ENCODE data around the gene PRRT1. TPM values are rescaled to one million over a fixed set of nuclear protein-coding genes. Genes with fewer than 3 reads are reported as not detected.

PRRT1 gene
- total RNA-seq, 1 donor = 0.42 TPM

- Histone ChIP-seq H3K4me1 (ENCODE audit: insufficient read depth, low read length) (peaks cover 35% of the 10 kb centered on the region), H3K4me3 (ENCODE audit: low read length) (no peak overlapping the region), H3K9me3 (ENCODE audit: low read depth, low read length) (no peaks in the 10 kb centered on the region), H3K27me3 (ENCODE audit: insufficient read depth, low read length) (no peaks in the 10 kb centered on the region)
Measured at GRCh38 chr6:32131439-32131948, 20.2 kb downstream of the PRRT1 start.

- H3K4me1 ChIP-seq (ENCODE audit: insufficient read depth, low read length) = peaks cover 38% of the 10 kb centered on the region
- H3K4me3 ChIP-seq (ENCODE audit: low read length) = peak overlapping the region; percentile 52
- H3K27me3 ChIP-seq (ENCODE audit: insufficient read depth, low read length) = no peaks in the 10 kb centered on the region
- no peaks in the 10 kb centered on the region for H3K9me3 ChIP-seq (ENCODE audit: low read depth, low read length)
Measured at GRCh38 chr6:32129297-32130088, 22.2 kb downstream of the PRRT1 start.

- H3K4me1 ChIP-seq (ENCODE audit: insufficient read depth, low read length) = peaks cover 38% of the 10 kb centered on the region
- H3K9me3 ChIP-seq (ENCODE audit: low read depth, low read length) = no peaks in the 10 kb centered on the region
- H3K4me3 ChIP-seq (ENCODE audit: low read length) = no peak overlapping the region
Measured at GRCh38 chr6:32128751-32129296, 22.9 kb downstream of the PRRT1 start.

GRCh38 chr6:32127717-32128592, 23.8 kb downstream of the PRRT1 start, which contains the start of gene ATF6B:
Gene ATF6B (minus strand): TSS chr6:32128246. CDS start chr6:32128207, 39 bp downstream.
- H3K4me3 ChIP-seq (ENCODE audit: low read length) = peak within 1 kb of the TSS; percentile 99
- H3K9me3 ChIP-seq (ENCODE audit: low read depth, low read length) = no peaks in the 10 kb centered on the region
- H3K4me1 ChIP-seq (ENCODE audit: insufficient read depth, low read length) = peaks cover 38% of the 10 kb centered on the region
- H3K27me3 ChIP-seq (ENCODE audit: insufficient read depth, low read length) = no peaks in the 10 kb centered on the region

More at GRCh38 chr6:32128751-32129296, 22.9 kb downstream of the PRRT1 start:
- no peaks in the 10 kb centered on the region for H3K27me3 ChIP-seq (ENCODE audit: insufficient read depth, low read length)

- H3K27me3 ChIP-seq (ENCODE audit: insufficient read depth, low read length) = no peaks in the 10 kb centered on the region
- H3K9me3 ChIP-seq (ENCODE audit: low read depth, low read length) = no peaks in the 10 kb centered on the region
- H3K4me3 ChIP-seq (ENCODE audit: low read length) = peak overlapping the region; percentile 99
- peaks cover 38% of the 10 kb centered on the region for H3K4me1 ChIP-seq (ENCODE audit: insufficient read depth, low read length)
Measured at GRCh38 chr6:32127409-32127716, 24.4 kb downstream of the PRRT1 start.

- peak overlapping the region; percentile 99 for H3K4me3 ChIP-seq (ENCODE audit: low read length)
- H3K27me3 ChIP-seq (ENCODE audit: insufficient read depth, low read length) = no peaks in the 10 kb centered on the region
- H3K9me3 ChIP-seq (ENCODE audit: low read depth, low read length) = no peaks in the 10 kb centered on the region
- H3K4me1 ChIP-seq (ENCODE audit: insufficient read depth, low read length) = peaks cover 38% of the 10 kb centered on the region
Measured at GRCh38 chr6:32126880-32127279, 24.9 kb downstream of the PRRT1 start.

GRCh38 chr6:32123681-32124080, 28.1 kb downstream of the PRRT1 start:
- Histone ChIP-seq H3K27me3 (ENCODE audit: insufficient read depth, low read length) (no peaks in the 10 kb centered on the region), H3K9me3 (ENCODE audit: low read depth, low read length) (no peaks in the 10 kb centered on the region), H3K4me3 (ENCODE audit: low read length) (no peak overlapping the region), H3K4me1 (ENCODE audit: insufficient read depth, low read length) (peaks cover 19% of the 10 kb centered on the region)

GRCh38 chr6:32120573-32121059, 31.1 kb downstream of the PRRT1 start:
- Histone ChIP-seq H3K9me3 (ENCODE audit: low read depth, low read length) (no peaks in the 10 kb centered on the region), H3K4me3 (ENCODE audit: low read length) (no peak overlapping the region), H3K4me1 (ENCODE audit: insufficient read depth, low read length) (no peaks in the 10 kb centered on the region)

GRCh38 chr6:32118782-32119628, 32.7 kb downstream of the PRRT1 start:
- no peaks in the 10 kb centered on the region for H3K27me3 ChIP-seq (ENCODE audit: insufficient read depth, low read length)
- H3K9me3 ChIP-seq (ENCODE audit: low read depth, low read length) = no peaks in the 10 kb centered on the region
- no peak overlapping the region for H3K4me3 ChIP-seq (ENCODE audit: low read length)
- H3K4me1 ChIP-seq (ENCODE audit: insufficient read depth, low read length) = no peaks in the 10 kb centered on the region

More at GRCh38 chr6:32120573-32121059, 31.1 kb downstream of the PRRT1 start:
- H3K27me3 ChIP-seq (ENCODE audit: insufficient read depth, low read length) = no peaks in the 10 kb centered on the region

GRCh38 chr6:32117461-32117860, 34.3 kb downstream of the PRRT1 start:
- Histone ChIP-seq H3K4me3 (ENCODE audit: low read length) (no peak overlapping the region), H3K4me1 (ENCODE audit: insufficient read depth, low read length) (no peaks in the 10 kb centered on the region), H3K27me3 (ENCODE audit: insufficient read depth, low read length) (no peaks in the 10 kb centered on the region), H3K9me3 (ENCODE audit: low read depth, low read length) (no peaks in the 10 kb centered on the region)

GRCh38 chr6:32116674-32117073, 35.1 kb downstream of the PRRT1 start:
- no peak overlapping the region for H3K4me3 ChIP-seq (ENCODE audit: low read length)
- no peaks in the 10 kb centered on the region for H3K27me3 ChIP-seq (ENCODE audit: insufficient read depth, low read length)
- no peaks in the 10 kb centered on the region for H3K4me1 ChIP-seq (ENCODE audit: insufficient read depth, low read length)
- no peaks in the 10 kb centered on the region for H3K9me3 ChIP-seq (ENCODE audit: low read depth, low read length)

GRCh38 chr6:32115623-32116022, 36.1 kb downstream of the PRRT1 start:
- no peaks in the 10 kb centered on the region for H3K4me1 ChIP-seq (ENCODE audit: insufficient read depth, low read length)
- no peak overlapping the region for H3K4me3 ChIP-seq (ENCODE audit: low read length)
- no peaks in the 10 kb centered on the region for H3K27me3 ChIP-seq (ENCODE audit: insufficient read depth, low read length)
- no peaks in the 10 kb centered on the region for H3K9me3 ChIP-seq (ENCODE audit: low read depth, low read length)

- Histone ChIP-seq H3K4me3 (ENCODE audit: low read length) (no peak overlapping the region), H3K27me3 (ENCODE audit: insufficient read depth, low read length) (no peaks in the 10 kb centered on the region), H3K9me3 (ENCODE audit: low read depth, low read length) (no peaks in the 10 kb centered on the region), H3K4me1 (ENCODE audit: insufficient read depth, low read length) (no peaks in the 10 kb centered on the region)
Measured at GRCh38 chr6:32114796-32115195, 36.9 kb downstream of the PRRT1 start.

Measured in mononuclear cell (primary cell).